Measurements from ENCODE around the gene ZMYND12. TPM values are rescaled to one million over a fixed set of nuclear protein-coding genes. Genes with fewer than 3 reads are reported as not detected.
"Not testable (repeated sequence)": the region's sequence is repeated elsewhere in the genome, so short reads cannot be mapped to it uniquely, and the experiment has no call there.

ZMYND12 gene
- total RNA-seq = 0.31 and 0.40 TPM in 2 replicates
- long read RNA-seq, partial matches to known transcripts = 0 of 3 reads
- long read RNA-seq, other reads (novel, unspliced or antisense) = 1 of 3 reads

DNA sequence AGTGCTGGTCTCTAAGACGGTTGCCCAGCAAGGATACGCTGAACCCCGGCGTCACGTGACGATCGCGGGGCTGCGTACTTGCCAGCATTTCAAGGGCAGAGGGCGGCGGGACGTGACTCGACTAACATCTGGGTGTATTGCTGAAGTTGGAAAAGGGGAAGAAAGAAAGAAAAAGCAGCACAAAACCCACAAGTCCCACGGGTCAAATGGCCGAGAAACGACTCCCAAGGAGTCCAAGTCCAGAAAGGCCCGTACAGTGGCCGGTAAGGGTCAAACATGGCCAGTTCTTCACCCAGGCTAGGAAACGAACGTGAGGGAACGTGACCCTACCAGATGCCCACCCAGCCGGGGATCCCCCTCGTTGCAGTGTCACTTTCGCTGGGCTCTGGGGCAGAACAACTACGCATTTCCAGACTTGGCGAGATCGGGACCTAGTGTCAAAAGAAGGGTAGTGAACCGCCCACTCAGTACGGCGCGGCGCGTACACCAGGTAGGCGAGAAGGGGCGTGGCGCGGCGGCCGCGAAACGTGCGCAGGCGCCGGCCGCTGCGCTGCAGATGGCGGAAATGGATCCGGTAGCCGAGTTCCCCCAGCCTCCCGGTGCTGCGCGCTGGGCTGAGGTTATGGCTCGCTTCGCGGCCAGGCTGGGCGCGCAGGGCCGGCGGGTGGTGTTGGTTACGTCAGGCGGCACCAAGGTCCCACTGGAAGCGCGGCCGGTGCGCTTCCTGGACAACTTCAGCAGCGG lies at the start of gene ZMYND12, which contains the start of gene PPCS:
Gene ZMYND12, minus strand, starts transcription at position 13 of the 744 bp plus-strand sequence. CDS start 25 bp downstream, outside the sequence.
Gene PPCS, plus strand, starts transcription at position 534 of the 744 bp plus-strand sequence. Its CDS starts 23 bp downstream, at position 557.
- peak; percentile 90 for DNase-seq (ENCODE audit: extremely low spot score, unreplicated experiment)
- H3K27me3 Mint-ChIP-seq (ENCODE audit: unreplicated experiment) = peaks cover 13% of the 10 kb centered on the region
- H3K4me1 Mint-ChIP-seq (ENCODE audit: unreplicated experiment) = peaks cover 21% of the 10 kb centered on the region
- peak; percentile 3 for TF ChIP-seq CTCF (IDR thresholded peaks at IDR 0.05)
- H3K27ac Mint-ChIP-seq (ENCODE audit: unreplicated experiment) = peak within 1 kb of the TSS; percentile 96
- H3K9me3 Mint-ChIP-seq (ENCODE audit: unreplicated experiment) = no peaks in the 10 kb centered on the region
- peaks cover 16% of the 10 kb centered on the region for H3K36me3 Mint-ChIP-seq (ENCODE audit: unreplicated experiment)
- peak within 1 kb of the TSS; percentile 92 for H3K4me3 Mint-ChIP-seq (ENCODE audit: unreplicated experiment)

GRCh38 chr1:42504535-42505128 lies 48.8 kb upstream of the ZMYND12 start:
- H3K9me3 Mint-ChIP-seq (ENCODE audit: unreplicated experiment) = peaks cover 27% of the 10 kb centered on the region
- H3K27ac Mint-ChIP-seq (ENCODE audit: unreplicated experiment) = no peak overlapping the region
- DNase-seq (ENCODE audit: extremely low spot score, unreplicated experiment) = no peak
- no peaks in the 10 kb centered on the region for H3K4me1 Mint-ChIP-seq (ENCODE audit: unreplicated experiment)
- no peak overlapping the region for H3K4me3 Mint-ChIP-seq (ENCODE audit: unreplicated experiment)
- H3K27me3 Mint-ChIP-seq (ENCODE audit: unreplicated experiment) = no peaks in the 10 kb centered on the region
- TF ChIP-seq CTCF (IDR thresholded peaks at IDR 0.05) = no peak
- peaks cover 16% of the 10 kb centered on the region for H3K36me3 Mint-ChIP-seq (ENCODE audit: unreplicated experiment)

- peaks cover 24% of the 10 kb centered on the region for H3K9me3 Mint-ChIP-seq (ENCODE audit: unreplicated experiment)
- not testable (repeated sequence) for H3K27ac Mint-ChIP-seq (ENCODE audit: unreplicated experiment); H3K4me3 Mint-ChIP-seq (ENCODE audit: unreplicated experiment); H3K4me1 Mint-ChIP-seq (ENCODE audit: unreplicated experiment); H3K27me3 Mint-ChIP-seq (ENCODE audit: unreplicated experiment); DNase-seq (ENCODE audit: extremely low spot score, unreplicated experiment)
- peaks cover 18% of the 10 kb centered on the region for H3K36me3 Mint-ChIP-seq (ENCODE audit: unreplicated experiment)
Observed at GRCh38 chr1:42502031-42502430, 46.2 kb upstream of the ZMYND12 start.

- peaks cover 4% of the 10 kb centered on the region for H3K4me1 Mint-ChIP-seq (ENCODE audit: unreplicated experiment)
- no peaks in the 10 kb centered on the region for H3K36me3 Mint-ChIP-seq (ENCODE audit: unreplicated experiment)
Observed at GRCh38 chr1:42490237-42490636, 34.4 kb upstream of the ZMYND12 start.

DNA sequence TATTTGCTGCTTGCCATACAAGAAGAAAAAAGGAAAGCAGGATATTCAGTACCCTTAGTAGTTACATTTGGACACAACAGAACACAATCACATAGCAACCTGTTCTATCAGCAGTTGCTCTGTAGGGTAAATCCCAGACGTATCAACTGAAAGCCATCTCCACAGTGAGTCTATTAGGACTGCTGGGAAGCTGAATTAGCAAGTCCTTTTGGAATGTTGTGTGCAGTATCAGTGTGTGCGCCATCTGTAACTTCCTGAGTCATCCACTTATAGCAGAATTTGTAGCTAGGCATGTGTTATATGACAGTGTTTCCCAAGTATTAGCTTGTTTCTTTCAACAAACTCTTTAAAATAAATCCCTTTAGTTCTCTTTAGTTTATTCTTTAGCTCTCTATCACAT lies 28.6 kb upstream of the ZMYND12 start:
- TF ChIP-seq CTCF (IDR thresholded peaks at IDR 0.05) = no peak
- Mint-ChIP-seq H3K27ac (ENCODE audit: unreplicated experiment) (no peak overlapping the region), H3K9me3 (ENCODE audit: unreplicated experiment) (no peaks in the 10 kb centered on the region), H3K36me3 (ENCODE audit: unreplicated experiment) (no peaks in the 10 kb centered on the region), H3K4me1 (ENCODE audit: unreplicated experiment) (no peaks in the 10 kb centered on the region), H3K4me3 (ENCODE audit: unreplicated experiment) (no peak overlapping the region), H3K27me3 (ENCODE audit: unreplicated experiment) (no peaks in the 10 kb centered on the region)
- DNase-seq (ENCODE audit: extremely low spot score, unreplicated experiment) = no peak

More at GRCh38 chr1:42490237-42490636, 34.4 kb upstream of the ZMYND12 start:
- Mint-ChIP-seq H3K27me3 (ENCODE audit: unreplicated experiment) (no peaks in the 10 kb centered on the region), H3K9me3 (ENCODE audit: unreplicated experiment) (no peaks in the 10 kb centered on the region), H3K4me3 (ENCODE audit: unreplicated experiment) (no peak overlapping the region), H3K27ac (ENCODE audit: unreplicated experiment) (no peak overlapping the region)
- no peak for DNase-seq (ENCODE audit: extremely low spot score, unreplicated experiment)
- TF ChIP-seq CTCF (IDR thresholded peaks at IDR 0.05) = no peak

Data from osteocyte (in vitro differentiated cells).